Transverse colon (tissue), 4 donors: Measurements from ENCODE around the gene RPTOR. TPM values are rescaled to one million over a fixed set of nuclear protein-coding genes. Genes with fewer than 3 reads are reported as not detected.

Experiments
- DNase-seq: peaks from one replicate; pipeline ENCODE4 v3.0.0-alpha.2; 2019
- H3K27ac ChIP-seq, 4 donors: fragments of 200-600 bp; sonication (generic); 2 replicates each; pipeline ENCODE4 v1.5.1; 2016 to 2018; ENCODE audit warnings: inconsistent platforms in 4 of 4
- H3K27me3 ChIP-seq: fragments of 200-600 bp; sonication (generic); 2 replicates; pipeline ENCODE4 v1.5.1; 2017; ENCODE audit warnings: inconsistent platforms
- H3K36me3 ChIP-seq, 4 donors: fragments of 200-600 bp; sonication (generic); 2 replicates each; pipeline ENCODE4 v1.5.1; 2017 to 2019; ENCODE audit warnings: inconsistent platforms in 4 of 4
- H3K4me1 ChIP-seq, 4 donors: fragments of 200-600 bp; sonication (generic); 2 replicates each; pipeline ENCODE4 v1.5.1; 2017 to 2020; ENCODE audit warnings: inconsistent platforms in 4 of 4
- H3K4me3 ChIP-seq, 4 donors: fragments of 200-600 bp; sonication (generic); 1 replicate in 1 of 4; 2 replicates in 3 of 4; pipeline versions ENCODE4 v1.5.1 to v1.6.1; 2017 to 2019; ENCODE audit warnings: inconsistent platforms in 4 of 4
- H3K9me3 ChIP-seq, 2 donors: fragments of 200-600 bp; sonication (generic); 2 replicates each; pipeline ENCODE4 v1.5.1; 2017 to 2019; ENCODE audit warnings: inconsistent platforms in 2 of 2
- CTCF ChIP-seq, 5 experiments: fragments of 200-600 bp in 3 of 5; fragments of 450-650 bp in 2 of 5; sonication (generic) in 3 of 5; IDR thresholded peaks; 1 replicate in 2 of 5; 2 replicates in 3 of 5; pipeline ENCODE4 v1.5.1; 2016 to 2017; ENCODE audit warnings: antibody characterized with exemption in 5 of 5, inconsistent platforms in 3 of 5, mild to moderate bottlenecking in 2 of 5, moderate library complexity in 1 of 5
- EP300 ChIP-seq: sonication (generic); formaldehyde crosslinking; IDR thresholded peaks from one replicate; pipeline ENCODE4 v1.6.1; 2017; ENCODE audit warnings: antibody characterized with exemption, low read depth
- POLR2A ChIP-seq: fragments of 450-650 bp; IDR thresholded peaks from one replicate; pipeline ENCODE4 v1.6.1; 2016; ENCODE audit warnings: antibody characterized with exemption, mild to moderate bottlenecking, moderate library complexity
- POLR2AphosphoS5 ChIP-seq, 3 donors: sonication (generic); formaldehyde crosslinking; IDR thresholded peaks; one replicate each; pipeline ENCODE4 v1.6.1; 2016; ENCODE audit warnings: antibody characterized with exemption in 3 of 3
- WGBS, 2 donors: methylation state at CpG; one replicate each; pipeline ENCODE4 v1.1.5; 2018; ENCODE audit warnings: low coverage in 1 of 2; 5-methylcytosine and 5-hydroxymethylcytosine counted together
- in situ Hi-C, 4 donors: fragments of 200-750 bp; cut with MboI; loops; one replicate each; pipeline versions ENCODE4 v1.15.0 to v1.15.1; 2017; ENCODE audit warnings: low sequenced_read_pairs in 3 of 4, low pct_ligation_motif_present in 1 of 4, low pct_unique_long_range_greater_than_20kb in 1 of 4
- intact Hi-C: fragments of 100-400 bp; cut with DNase I; formaldehyde crosslinking; loops from one replicate; pipeline ENCODE4 v1.15.1; 2023; ENCODE audit warnings: low total_unique reads
- total RNA-seq, 4 donors: library from RNA; depleted of rRNA; stranded (reverse); fragments of >200 nt; gene quantifications; one replicate each; pipeline ENCODE4 v1.1.0, GENCODE V29; 2016

RPTOR gene
- total RNA-seq, 4 donors from 2014 or later = 28.9 to 79.3 (median 48.0) TPM

GRCh38 chr17:80558046-80558445 lies 13.4 kb downstream of the RPTOR start:
- H3K27me3 ChIP-seq = no peaks in the 10 kb centered on the region
- intact Hi-C loops = loop anchor here (5.0 kb wide), 1 partner anchor 121 kb away; no protein-coding TSS in a partner anchor
- no peak for DNase-seq
- H3K27ac ChIP-seq = no peak overlapping the region
- no peaks in the 10 kb centered on the region for H3K4me1 ChIP-seq
- in situ Hi-C loops = no loop called here
- WGBS, 2 donors = 81 to 85% methylated on average over 4 to 6 of the region's 6 CpGs
- no peaks in the 10 kb centered on the region for H3K36me3 ChIP-seq
- H3K4me3 ChIP-seq = no peak overlapping the region
- no peak for TF ChIP-seq EP300
- TF ChIP-seq POLR2AphosphoS5 (IDR thresholded peaks at IDR 0.05) = no peak
- no peak for TF ChIP-seq POLR2A
- no peak for TF ChIP-seq CTCF (IDR thresholded peaks at IDR 0.05)
- no peaks in the 10 kb centered on the region for H3K9me3 ChIP-seq

DNA sequence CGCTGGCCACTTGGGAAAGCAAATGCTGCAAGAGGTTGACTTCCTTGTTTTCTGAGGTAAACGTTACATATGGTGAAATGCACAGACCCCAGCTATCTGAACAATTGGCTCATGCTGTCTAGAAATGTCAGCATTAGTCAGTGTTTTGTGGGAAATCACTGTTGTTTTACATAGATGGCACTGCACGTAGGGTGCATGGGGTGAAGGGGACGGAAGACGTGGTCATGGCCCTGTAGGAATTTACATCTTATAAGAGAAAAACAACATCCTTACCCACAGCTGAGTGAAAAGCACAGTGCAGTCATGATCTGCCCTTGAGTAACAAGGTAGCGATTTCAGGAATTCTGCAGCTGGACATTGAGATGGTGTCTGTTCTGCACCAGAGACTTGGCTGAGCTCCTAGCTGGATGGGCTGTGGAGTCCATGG lies 15.2 kb downstream of the RPTOR start:
- intact Hi-C loops (loop anchor here (5.0 kb wide), 1 partner anchor 123 kb away; no protein-coding TSS in a partner anchor), in situ Hi-C loops (no loop called here)
- H3K27me3 ChIP-seq = no peaks in the 10 kb centered on the region
- H3K36me3 ChIP-seq = no peaks in the 10 kb centered on the region
- H3K9me3 ChIP-seq = no peaks in the 10 kb centered on the region
- no peak for DNase-seq
- no peak overlapping the region for H3K27ac ChIP-seq
- no peak overlapping the region for H3K4me3 ChIP-seq
- WGBS, 2 donors = 73 to 86% methylated on average over 4 to 6 of the region's 6 CpGs
- H3K4me1 ChIP-seq = no peaks in the 10 kb centered on the region
- TF ChIP-seq POLR2AphosphoS5 (IDR thresholded peaks at IDR 0.05) = no peak
- no peak for TF ChIP-seq CTCF (IDR thresholded peaks at IDR 0.05)
- no peak for TF ChIP-seq EP300
- no peak for TF ChIP-seq POLR2A

DNA sequence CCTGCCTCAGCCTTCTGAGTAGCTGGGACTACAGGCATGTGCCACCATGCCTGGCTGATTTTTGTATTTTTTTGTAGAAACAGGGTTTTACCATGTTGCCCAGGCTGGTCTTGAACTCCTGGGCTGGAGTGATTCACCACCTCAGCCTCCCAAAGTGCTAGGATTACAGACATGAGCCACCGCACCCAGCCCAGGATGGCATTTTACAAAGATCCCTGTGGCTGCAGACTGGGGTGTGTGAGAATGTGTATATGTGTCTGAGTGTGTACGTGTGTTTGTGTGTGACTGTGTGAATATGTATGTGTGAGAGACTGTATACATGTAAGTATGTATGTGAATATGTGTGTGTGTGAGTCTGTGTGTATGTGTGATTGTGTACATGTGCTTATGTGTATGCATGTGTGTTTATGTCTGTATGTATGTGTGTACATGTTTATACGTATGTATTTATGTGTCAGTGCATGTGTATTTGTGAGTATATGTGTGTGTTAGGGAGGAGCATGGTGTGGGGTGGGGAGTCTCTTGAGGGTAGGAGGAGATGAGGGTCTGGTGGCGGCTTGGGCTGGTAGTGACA lies 17.0 kb downstream of the RPTOR start:
- Histone ChIP-seq H3K36me3 (no peaks in the 10 kb centered on the region), H3K27me3 (no peaks in the 10 kb centered on the region), H3K4me1 (peaks cover 0 to 6% (median 0%) of the 10 kb centered on the region in 4 donors), H3K27ac (no peak overlapping the region), H3K9me3 (no peaks in the 10 kb centered on the region), H3K4me3 (no peak overlapping the region)
- no peak for DNase-seq
- WGBS, 2 donors = 81 to 98% methylated on average over 2 to 4 of the region's 4 CpGs
- in situ Hi-C loops (no loop called here), intact Hi-C loops (no loop called here)
- no peak for TF ChIP-seq EP300
- no peak for TF ChIP-seq POLR2A

GRCh38 chr17:80564545-80564944 lies 19.9 kb downstream of the RPTOR start:
- Histone ChIP-seq H3K4me3 (no peak overlapping the region), H3K36me3 (no peaks in the 10 kb centered on the region), H3K4me1 (peaks cover 0 to 6% (median 0%) of the 10 kb centered on the region in 4 donors), H3K9me3 (no peaks in the 10 kb centered on the region), H3K27ac (no peak overlapping the region), H3K27me3 (no peaks in the 10 kb centered on the region)
- intact Hi-C loops (no loop called here), in situ Hi-C loops (no loop called here)
- no peak for DNase-seq
- 72 to 83% methylated on average over 5 of the region's 5 CpGs for WGBS, 2 donors
- TF ChIP-seq POLR2AphosphoS5 (IDR thresholded peaks at IDR 0.05) (no peak), EP300 (no peak), CTCF (IDR thresholded peaks at IDR 0.05) (no peak), POLR2A (no peak)
